GM23248 (cell line): ENCODE measurements around the gene GAS2L1. TPM values are rescaled to one million over a fixed set of nuclear protein-coding genes. Genes with fewer than 3 reads are reported as not detected.

Experiments used
- DNase-seq: peaks from one replicate; pipeline ENCODE4 v3.0.0-alpha.2; 2015
- H2AFZ ChIP-seq: fragments of 200-600 bp; sonication (generic); 2 replicates; pipeline ENCODE4 v1.6.1; 2016; ENCODE audit warnings: antibody characterized with exemption
- H3F3A ChIP-seq: fragments of 200-600 bp; sonication (generic); 2 replicates; pipeline ENCODE4 v1.6.1; 2016; ENCODE audit warnings: mild to moderate bottlenecking, antibody characterized with exemption, mixed run types; ENCODE audit not compliant: insufficient read depth
- H3K27ac ChIP-seq: fragments of 200-600 bp; sonication (generic); 2 replicates; pipeline ENCODE4 v1.5.1; 2016; ENCODE audit warnings: mild to moderate bottlenecking
- H3K27me3 ChIP-seq: fragments of 200-600 bp; sonication (generic); replicated peaks from 2 replicates; pipeline ENCODE4 v1.6.1; 2016; ENCODE audit warnings: mild to moderate bottlenecking; ENCODE audit not compliant: insufficient read depth
- H3K36me3 ChIP-seq: fragments of 200-600 bp; sonication (generic); 2 replicates; pipeline ENCODE4 v1.6.1; 2016; ENCODE audit warnings: low read depth, mild to moderate bottlenecking
- H3K4me1 ChIP-seq: fragments of 200-600 bp; sonication (generic); 2 replicates; pipeline ENCODE4 v1.6.1; 2016; ENCODE audit warnings: mild to moderate bottlenecking; ENCODE audit not compliant: insufficient read depth
- H3K4me2 ChIP-seq: fragments of 200-600 bp; sonication (generic); one replicate; pipeline ENCODE4 v1.6.1; 2016; ENCODE audit warnings: mild to moderate bottlenecking; ENCODE audit not compliant: unreplicated experiment
- H3K4me3 ChIP-seq: fragments of 200-600 bp; sonication (generic); 2 replicates; pipeline ENCODE4 v1.5.1; 2016; ENCODE audit warnings: mild to moderate bottlenecking
- H3K79me2 ChIP-seq: fragments of 200-600 bp; sonication (generic); 2 replicates; pipeline ENCODE4 v1.6.1; 2016; ENCODE audit warnings: mild to moderate bottlenecking; ENCODE audit not compliant: insufficient read depth
- H3K9ac ChIP-seq: fragments of 200-600 bp; sonication (generic); 2 replicates; pipeline ENCODE4 v1.6.1; 2016; ENCODE audit warnings: mild to moderate bottlenecking
- H3K9me2 ChIP-seq: fragments of 200-600 bp; sonication (generic); 2 replicates; pipeline ENCODE4 v1.6.1; 2016; ENCODE audit warnings: mixed run types, mild to moderate bottlenecking, moderate library complexity; ENCODE audit not compliant: insufficient read depth
- H3K9me3 ChIP-seq: fragments of 200-600 bp; sonication (generic); one replicate; pipeline ENCODE4 v1.6.1; 2017; ENCODE audit warnings: low read depth
- H4K20me1 ChIP-seq: fragments of 200-600 bp; sonication (generic); 2 replicates; pipeline ENCODE4 v1.6.0; 2016; ENCODE audit not compliant: insufficient read depth
- EZH2 ChIP-seq: fragments of 200-600 bp; sonication (generic); IDR thresholded peaks from 2 replicates; pipeline ENCODE4 v1.6.1; 2018; ENCODE audit warnings: antibody characterized with exemption, mild to moderate bottlenecking; ENCODE audit not compliant: insufficient read depth, poor library complexity, severe bottlenecking
- EZH2phosphoT487 ChIP-seq: fragments of 200-600 bp; sonication (generic); IDR thresholded peaks from 2 replicates; pipeline ENCODE4 v1.6.1; 2018; ENCODE audit warnings: antibody characterized with exemption, moderate library complexity, mild to moderate bottlenecking, low read depth; ENCODE audit not compliant: insufficient read depth
- WGBS, 2 experiments: methylation state at CpG; one replicate each; pipeline ENCODE4 v1.1.6; 2015 to 2017; ENCODE audit warnings: low lambda C conversion rate in 2 of 2, low coverage in 1 of 2; ENCODE audit errors: missing lambda C conversion rate in 2 of 2; 5-methylcytosine and 5-hydroxymethylcytosine counted together
- in situ Hi-C: fragments of 300-500 bp; cut with MboI; formaldehyde crosslinking; loops from 2 replicates; pipeline ENCODE4 v1.15.0; 2020
- polyA plus RNA-seq: library from polyadenylated mRNA; unstranded; fragments of >200 nt; fragmentation: Nextera tagmentation; extraction: Ambion mirVana; gene quantifications from 2 replicates; pipeline ENCODE4 v1.2.1, GENCODE V29; 2016
- total RNA-seq: library from RNA; depleted of rRNA; stranded (reverse); fragments of >200 nt; shearing (Covaris generic); gene quantifications from 2 replicates; pipeline ENCODE4 v1.2.3, GENCODE V29; 2014

The GAS2L1 gene
- total and polyA plus RNA-seq, 2 experiments from 2014 or later = 21.2 to 23.7 TPM

GRCh38 chr22:29301716-29302401 lies 4.6 kb upstream of the GAS2L1 start:
- in situ Hi-C loops = no loop called here
- Histone ChIP-seq H3K27me3 (no peaks in the 10 kb centered on the region), H3K27ac (no peak overlapping the region), H3K9me2 (no peaks in the 10 kb centered on the region), H2AFZ (no peak overlapping the region), H3K4me3 (no peak overlapping the region), H3K4me2 (no peak overlapping the region), H3K9me3 (no peaks in the 10 kb centered on the region), H4K20me1 (no peaks in the 10 kb centered on the region), H3F3A (peaks cover 40% of the 10 kb centered on the region), H3K36me3 (peaks cover 36% of the 10 kb centered on the region), H3K79me2 (no peaks in the 10 kb centered on the region), H3K4me1 (no peaks in the 10 kb centered on the region), H3K9ac (no peak overlapping the region)
- no peak for DNase-seq
- 88 to 91% methylated on average over 17 of the region's 17 CpGs for WGBS, 2 experiments
- TF ChIP-seq EZH2 (no peak), EZH2phosphoT487 (no peak)

DNA sequence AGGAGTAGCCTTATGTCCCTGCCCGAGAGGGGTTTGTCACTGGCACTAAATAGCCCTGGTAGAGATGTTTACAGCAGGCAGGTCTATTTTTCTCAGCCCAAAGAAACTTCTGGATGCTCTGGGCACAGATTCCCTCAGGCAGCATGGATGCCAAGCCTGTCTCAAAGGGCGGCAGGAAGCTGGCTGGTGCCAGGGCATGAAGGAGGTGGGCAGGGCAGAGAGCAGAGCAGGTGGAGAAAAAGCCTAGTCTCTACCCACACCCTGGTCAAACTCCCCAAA lies 4.1 kb upstream of the GAS2L1 start:
- Histone ChIP-seq H3K27ac (no peak overlapping the region), H3K4me1 (no peaks in the 10 kb centered on the region), H3K4me2 (no peak overlapping the region), H3K9me2 (no peaks in the 10 kb centered on the region), H3K9ac (no peak overlapping the region), H3K9me3 (no peaks in the 10 kb centered on the region), H3K36me3 (peaks cover 31% of the 10 kb centered on the region), H3F3A (peaks cover 35% of the 10 kb centered on the region), H3K4me3 (no peak overlapping the region), H4K20me1 (no peaks in the 10 kb centered on the region), H2AFZ (no peak overlapping the region), H3K79me2 (peaks cover under 1% of the 10 kb centered on the region; the same call in 1 of the 2 replicates), H3K27me3 (no peaks in the 10 kb centered on the region)
- DNase-seq = no peak
- WGBS, 2 experiments = 14 to 19% methylated on average over 2 of the region's 2 CpGs
- in situ Hi-C loops = no loop called here
- TF ChIP-seq EZH2 = no peak

DNA sequence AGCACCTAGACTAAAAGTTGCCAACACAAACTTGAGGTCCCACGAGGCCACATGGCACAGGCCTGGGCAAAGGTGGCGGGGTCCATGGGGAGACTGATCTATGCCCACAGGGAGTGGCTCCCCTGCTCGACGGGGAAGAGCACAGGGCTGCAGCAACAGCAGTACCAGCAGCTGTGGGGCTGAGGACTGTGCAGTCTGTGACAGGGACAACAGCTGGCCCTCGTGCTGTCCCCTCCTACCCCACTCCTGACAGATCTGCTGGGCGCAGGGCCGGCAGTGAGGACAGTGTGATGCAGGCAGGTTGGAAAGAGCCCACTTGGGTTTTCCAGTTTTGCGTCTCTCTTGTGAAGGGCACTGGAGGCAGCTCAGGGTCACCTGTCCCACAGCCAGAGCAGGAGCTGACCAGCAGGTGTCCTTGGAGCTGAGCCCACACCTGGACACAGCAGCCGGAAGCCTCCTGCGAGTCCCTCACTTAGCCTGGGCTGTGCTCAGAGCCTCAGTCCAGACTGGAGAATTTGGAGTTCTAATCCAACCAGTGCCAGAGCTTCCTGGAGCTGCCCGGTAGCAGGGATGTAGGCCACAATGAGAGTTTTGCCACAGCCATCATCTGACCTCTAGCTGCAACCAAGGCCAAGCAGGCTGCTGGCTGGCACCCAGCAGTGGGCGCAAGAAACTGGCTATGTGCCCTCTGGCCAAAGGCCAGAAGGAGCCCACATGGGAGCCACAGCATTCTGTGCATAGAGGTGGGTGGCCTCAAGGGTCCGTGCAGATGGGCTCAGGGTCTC lies 3.6 kb upstream of the GAS2L1 start:
- Histone ChIP-seq H2AFZ (no peak overlapping the region), H3K79me2 (peaks cover 5% of the 10 kb centered on the region; the same call in 1 of the 2 replicates), H3K36me3 (peaks cover 26% of the 10 kb centered on the region), H3K27ac (no peak overlapping the region), H3K4me1 (no peaks in the 10 kb centered on the region), H3K27me3 (no peaks in the 10 kb centered on the region), H3K4me3 (no peak overlapping the region), H3K9me3 (no peaks in the 10 kb centered on the region), H3K9me2 (no peaks in the 10 kb centered on the region), H4K20me1 (no peaks in the 10 kb centered on the region), H3K9ac (no peak overlapping the region), H3F3A (peaks cover 30% of the 10 kb centered on the region), H3K4me2 (no peak overlapping the region)
- no peak for DNase-seq
- in situ Hi-C loops = no loop called here
- WGBS, 2 experiments = 28 to 29% methylated on average over 11 to 13 of the region's 13 CpGs
- TF ChIP-seq EZH2 (no peak), EZH2phosphoT487 (no peak)

DNA sequence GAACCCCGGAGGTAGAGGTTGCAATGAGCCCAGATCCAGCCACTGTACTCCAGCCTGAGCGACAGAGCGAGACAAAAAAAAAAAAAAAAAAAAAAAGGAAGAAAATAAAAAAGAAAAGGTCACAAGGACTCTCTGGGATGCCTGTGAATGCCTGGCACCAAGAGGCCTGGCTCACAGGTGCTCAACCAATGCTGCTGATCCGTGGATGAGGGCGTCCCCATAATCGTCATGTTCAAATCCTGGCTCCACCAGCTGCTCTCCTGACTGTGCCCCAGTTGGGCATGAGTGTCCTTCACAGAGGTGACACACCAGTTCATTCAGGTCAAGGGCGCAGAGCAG lies 645 bp upstream of the GAS2L1 start:
- TF ChIP-seq EZH2phosphoT487 (no peak), EZH2 (no peak)
- in situ Hi-C loops = no loop called here
- Histone ChIP-seq H3F3A (peaks cover 8% of the 10 kb centered on the region), H3K9ac (no peak overlapping the region), H3K4me3 (no peak overlapping the region), H3K9me3 (no peaks in the 10 kb centered on the region), H2AFZ (peak overlapping the region; percentile 98; the same call in 1 of the 2 replicates), H4K20me1 (no peaks in the 10 kb centered on the region), H3K79me2 (peaks cover 24% of the 10 kb centered on the region), H3K36me3 (no peaks in the 10 kb centered on the region), H3K4me1 (peaks cover 13% of the 10 kb centered on the region), H3K9me2 (no peaks in the 10 kb centered on the region), H3K27me3 (no peaks in the 10 kb centered on the region), H3K27ac (no peak overlapping the region), H3K4me2 (no peak overlapping the region)
- no peak for DNase-seq
- 60 to 66% methylated on average over 7 of the region's 7 CpGs for WGBS, 2 experiments
